MM.1S (cell line): Measurements from ENCODE around the gene NCCRP1.

Experiments used
- DNase-seq: peaks from one replicate; pipeline ENCODE4 v3.0.0-alpha.2; 2015
- H2AFZ ChIP-seq: fragments of 300-600 bp; sonication (generic); 2 replicates; pipeline ENCODE4 v1.6.0; 2016; ENCODE audit warnings: antibody characterized with exemption, low read length
- H3F3A ChIP-seq: fragments of 300-600 bp; sonication (generic); 2 replicates; pipeline ENCODE4 v1.6.1; 2016; ENCODE audit warnings: mild to moderate bottlenecking, antibody characterized with exemption, low read length, moderate library complexity, mixed read lengths; ENCODE audit not compliant: insufficient read depth
- H3K27ac ChIP-seq: fragments of 300-600 bp; sonication (generic); 2 replicates; pipeline ENCODE4 v1.5.1; 2016; ENCODE audit warnings: mild to moderate bottlenecking, low read length
- H3K27me3 ChIP-seq: fragments of 300-600 bp; sonication (generic); replicated peaks from 2 replicates; pipeline ENCODE4 v1.6.0; 2016; ENCODE audit warnings: low read length; ENCODE audit not compliant: insufficient read depth
- H3K36me3 ChIP-seq: fragments of 300-600 bp; sonication (generic); replicated peaks from 2 replicates; pipeline ENCODE4 v1.6.1; 2016; ENCODE audit warnings: mild to moderate bottlenecking, low read length, mixed read lengths; ENCODE audit not compliant: insufficient read depth
- H3K4me1 ChIP-seq: fragments of 300-600 bp; sonication (generic); 2 replicates; pipeline ENCODE4 v1.6.1; 2016; ENCODE audit warnings: low read length, mixed read lengths
- H3K4me2 ChIP-seq: fragments of 300-600 bp; sonication (generic); 2 replicates; pipeline ENCODE4 v1.6.0; 2016; ENCODE audit warnings: low read depth, low read length
- H3K4me3 ChIP-seq: fragments of 300-600 bp; sonication (generic); 2 replicates; pipeline ENCODE4 v1.5.1; 2016; ENCODE audit warnings: low read length, mixed read lengths
- H3K79me2 ChIP-seq: fragments of 300-600 bp; sonication (generic); 2 replicates; pipeline ENCODE4 v1.6.1; 2016; ENCODE audit warnings: mixed run types, low read length, mixed read lengths
- H3K9ac ChIP-seq: fragments of 300-600 bp; sonication (generic); 2 replicates; pipeline ENCODE4 v1.6.1; 2016; ENCODE audit warnings: low read length, mixed read lengths
- H3K9me2 ChIP-seq: fragments of 300-600 bp; sonication (generic); replicated peaks from 2 replicates; pipeline ENCODE4 v1.6.1; 2016; ENCODE audit warnings: mild to moderate bottlenecking, low read length, mixed read lengths; ENCODE audit not compliant: insufficient read depth
- H3K9me3 ChIP-seq: fragments of 300-600 bp; sonication (generic); replicated peaks from 2 replicates; pipeline ENCODE4 v1.6.1; 2016; ENCODE audit warnings: mild to moderate bottlenecking, low read length, mixed read lengths; ENCODE audit not compliant: insufficient read depth
- H4K20me1 ChIP-seq: fragments of 300-600 bp; sonication (generic); 2 replicates; pipeline ENCODE4 v1.6.1; 2016; ENCODE audit warnings: mild to moderate bottlenecking, low read length, moderate library complexity, mixed read lengths; ENCODE audit not compliant: insufficient read depth
- CTCF ChIP-seq: fragments of 300-600 bp; sonication (generic); IDR thresholded peaks from 2 replicates; pipeline ENCODE4 v1.5.1; 2016; ENCODE audit warnings: antibody characterized with exemption, low read length, mixed read lengths
- EZH2 ChIP-seq: fragments of 300-600 bp; sonication (generic); optimal IDR thresholded peaks from 2 replicates; pipeline ENCODE3; 2017; ENCODE audit warnings: low read depth, mild to moderate bottlenecking, antibody characterized with exemption, low read length, mixed read lengths
- EZH2phosphoT487 ChIP-seq: fragments of 300-600 bp; sonication (generic); IDR thresholded peaks from 2 replicates; pipeline ENCODE4 v1.6.1; 2018; ENCODE audit warnings: antibody characterized with exemption, low read length

Gene NCCRP1

GRCh38 chr19:39196860-39197562, at the start of gene NCCRP1:
Gene NCCRP1 (plus strand): TSS chr19:39196964. CDS start chr19:39196983, 19 bp downstream.
- no peaks in the 10 kb centered on the region for H3K9me3 ChIP-seq
- no peaks in the 10 kb centered on the region for H4K20me1 ChIP-seq
- no peak within 1 kb of the TSS for H3K4me3 ChIP-seq
- TF ChIP-seq EZH2phosphoT487, result no peak
- no peak for TF ChIP-seq EZH2
- TF ChIP-seq CTCF, result no peak
- H2AFZ ChIP-seq, result no peak within 1 kb of the TSS
- H3K27me3 ChIP-seq, result peaks cover 78% of the 10 kb centered on the region
- H3K79me2 ChIP-seq, result no peaks in the 10 kb centered on the region
- H3K27ac ChIP-seq, result no peak within 1 kb of the TSS
- H3K9ac ChIP-seq, result no peak within 1 kb of the TSS
- H3K36me3 ChIP-seq, result no peaks in the 10 kb centered on the region
- no peak for DNase-seq
- no peak within 1 kb of the TSS for H3K4me2 ChIP-seq
- no peaks in the 10 kb centered on the region for H3K4me1 ChIP-seq
- H3K9me2 ChIP-seq, result no peaks in the 10 kb centered on the region
- H3F3A ChIP-seq, result no peaks in the 10 kb centered on the region

- Histone ChIP-seq H4K20me1 (no peaks in the 10 kb centered on the region), H3K27me3 (no peaks in the 10 kb centered on the region), H3K27ac (no peak overlapping the region), H3K4me3 (no peak overlapping the region), H3K36me3 (no peaks in the 10 kb centered on the region), H3K9ac (no peak overlapping the region), H3K79me2 (peaks cover 27% of the 10 kb centered on the region), H2AFZ (no peak overlapping the region), H3K4me2 (no peak overlapping the region), H3K4me1 (no peaks in the 10 kb centered on the region), H3K9me3 (no peaks in the 10 kb centered on the region), H3F3A (no peaks in the 10 kb centered on the region), H3K9me2 (no peaks in the 10 kb centered on the region)
- TF ChIP-seq EZH2, result no peak
- no peak for TF ChIP-seq EZH2phosphoT487
- no peak for TF ChIP-seq CTCF
- DNase-seq, result no peak
Measured at GRCh38 chr19:39147480-39147879, 49.3 kb upstream of the NCCRP1 start.

GRCh38 chr19:39148939-39149529, 47.7 kb upstream of the NCCRP1 start:
- Histone ChIP-seq H4K20me1 (no peaks in the 10 kb centered on the region), H2AFZ (no peak overlapping the region), H3K79me2 (peaks cover 21% of the 10 kb centered on the region), H3K9me3 (no peaks in the 10 kb centered on the region), H3K36me3 (no peaks in the 10 kb centered on the region), H3F3A (no peaks in the 10 kb centered on the region), H3K9ac (no peak overlapping the region), H3K4me3 (no peak overlapping the region), H3K4me2 (no peak overlapping the region), H3K27ac (no peak overlapping the region), H3K9me2 (no peaks in the 10 kb centered on the region), H3K4me1 (no peaks in the 10 kb centered on the region), H3K27me3 (no peaks in the 10 kb centered on the region)
- DNase-seq, result no peak
- TF ChIP-seq EZH2 (no peak), EZH2phosphoT487 (no peak), CTCF (no peak)
